Right renal pelvis (tissue), 4 donors: ENCODE data around the gene CTNNBL1. TPM values are rescaled to one million over a fixed set of nuclear protein-coding genes. Genes with fewer than 3 reads are reported as not detected.

Experiments used
- DNase-seq, 4 donors: peaks; one replicate each; pipeline ENCODE4 v3.0.0-alpha.2; 2013; ENCODE audit warnings: low read depth in 4 of 4, low spot score in 3 of 4, missing footprints in 1 of 4
- polyA plus RNA-seq, 4 donors: library from polyadenylated mRNA; unstranded; fragments of 120-200 nt; gene quantifications; one replicate each; pipeline ENCODE4 v1.2.1, GENCODE V29; 2013; ENCODE audit not compliant: insufficient read length in 4 of 4

The CTNNBL1 gene
- polyA plus RNA-seq, 4 donors, result 45.6 to 53.7 (median 50.5) TPM

GRCh38 chr20:37774156-37774555 is 80.3 kb downstream of the CTNNBL1 start:
- DNase-seq, result no peak

GRCh38 chr20:37775200-37775599 is 81.4 kb downstream of the CTNNBL1 start:
- no peak for DNase-seq

DNA sequence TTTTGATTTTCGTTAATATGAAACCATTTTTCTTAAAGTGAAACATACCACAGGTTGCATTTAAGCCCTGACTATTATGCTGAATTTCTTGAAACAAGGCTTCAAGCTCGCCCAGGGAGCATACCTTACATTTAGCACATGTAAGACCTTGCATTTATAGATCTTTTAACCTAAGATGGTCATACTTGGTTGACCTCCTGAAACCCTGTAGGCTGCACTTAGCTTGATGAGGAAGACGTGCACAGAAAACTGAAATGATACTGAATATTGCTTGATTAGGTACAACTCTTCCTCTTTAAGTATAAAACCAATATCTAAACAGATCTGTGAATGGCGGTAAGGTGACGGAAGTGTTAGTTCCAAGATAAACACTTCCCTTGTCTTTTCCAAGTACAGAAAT is 82.2 kb downstream of the CTNNBL1 start:
- DNase-seq, result no peak

DNA sequence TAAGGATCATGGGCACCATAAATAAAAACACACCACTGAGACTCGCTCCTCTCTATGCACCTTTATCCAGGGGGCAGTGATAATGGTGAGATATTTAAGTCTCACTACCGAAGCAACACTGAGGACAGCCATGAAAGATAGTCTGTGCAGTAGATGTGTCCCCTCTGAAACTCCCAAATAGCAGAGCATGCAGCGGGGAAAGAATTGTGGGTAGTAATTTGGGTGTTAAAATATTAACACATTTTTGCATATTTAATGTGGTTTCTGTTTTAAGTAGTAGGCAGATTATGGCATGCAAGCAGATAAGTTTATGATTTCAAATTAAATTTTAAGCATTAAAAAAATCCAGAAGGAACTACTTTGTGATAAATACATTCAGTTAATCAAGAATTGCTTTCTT is 82.7 kb downstream of the CTNNBL1 start:
- no peak for DNase-seq

GRCh38 chr20:37777012-37777950 is 83.5 kb downstream of the CTNNBL1 start:
- no peak for DNase-seq

DNA sequence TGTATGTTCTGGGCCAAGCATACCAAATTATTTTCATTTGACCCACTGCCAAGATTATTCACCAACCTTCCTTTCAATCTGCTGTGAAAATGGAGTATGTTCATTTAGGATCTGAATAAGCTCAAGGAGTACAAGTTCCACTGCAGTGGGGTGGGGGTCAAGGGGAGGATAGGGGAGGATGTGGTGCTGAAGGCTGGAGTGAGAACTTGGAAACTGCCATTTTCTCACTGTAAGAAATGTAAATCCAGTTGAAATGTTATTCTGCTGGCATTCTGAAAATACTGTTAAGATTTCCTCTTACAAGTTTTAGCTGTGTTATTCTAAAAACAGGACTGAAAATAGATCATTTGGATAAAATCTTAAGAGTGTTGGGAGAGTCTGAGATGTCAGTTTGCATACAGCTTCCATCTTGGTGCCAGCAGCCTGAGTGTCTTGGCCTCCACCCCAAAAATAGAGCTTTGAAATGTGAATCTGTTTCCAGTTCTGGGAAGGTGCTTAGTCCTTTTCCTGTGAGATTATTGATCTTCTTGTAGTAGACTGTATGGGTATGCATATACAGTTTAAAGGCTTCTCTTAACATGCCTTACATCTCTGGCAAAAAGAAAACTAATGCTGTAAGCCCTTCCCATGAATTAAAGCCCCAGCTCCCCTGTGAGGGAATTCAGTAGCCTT is 84.3 kb downstream of the CTNNBL1 start:
- no peak for DNase-seq

GRCh38 chr20:37781626-37782025 is 87.8 kb downstream of the CTNNBL1 start:
- no peak for DNase-seq

DNA sequence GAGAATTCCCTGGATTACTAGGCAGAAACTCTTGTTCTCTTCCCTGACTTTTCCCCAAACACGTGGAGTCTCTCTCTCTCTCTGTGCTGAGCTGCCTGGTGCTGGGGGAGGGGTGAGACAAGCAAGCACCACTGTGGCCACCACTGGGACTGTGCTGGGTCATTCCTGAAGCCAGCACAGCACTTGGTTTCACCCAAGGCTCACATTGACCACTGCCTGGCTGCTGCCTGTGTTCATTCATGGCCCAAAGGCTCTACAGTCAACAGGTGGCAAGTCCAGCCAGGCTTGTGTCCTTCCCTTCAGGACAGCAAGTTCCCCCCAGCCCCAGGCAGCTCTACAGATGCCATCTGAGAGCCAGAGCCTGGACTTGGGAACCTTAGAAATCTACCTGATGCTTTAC is 92.2 kb downstream of the CTNNBL1 start:
- DNase-seq, result no peak

GRCh38 chr20:37789408-37789807 is 95.6 kb downstream of the CTNNBL1 start:
- DNase-seq, result no peak

DNA sequence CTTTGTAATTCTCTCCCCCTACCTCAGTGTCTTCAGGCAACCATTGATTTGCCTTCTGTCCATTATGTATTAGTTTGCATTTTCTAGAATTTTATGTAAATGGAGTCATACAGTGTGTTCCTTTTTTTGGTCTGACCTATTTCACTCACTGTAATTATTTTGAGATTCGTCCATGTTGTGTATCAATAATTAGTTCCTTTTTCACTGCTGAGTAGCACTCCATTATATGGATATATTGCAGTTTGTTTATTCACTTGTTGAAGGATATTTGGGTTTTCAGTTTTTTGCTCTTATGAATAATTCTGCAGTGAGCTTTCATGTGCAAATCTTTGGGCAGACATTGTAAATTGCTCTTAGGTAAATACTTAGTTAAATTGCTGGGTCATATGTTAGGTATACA is 97.1 kb downstream of the CTNNBL1 start:
- DNase-seq, result no peak

DNA sequence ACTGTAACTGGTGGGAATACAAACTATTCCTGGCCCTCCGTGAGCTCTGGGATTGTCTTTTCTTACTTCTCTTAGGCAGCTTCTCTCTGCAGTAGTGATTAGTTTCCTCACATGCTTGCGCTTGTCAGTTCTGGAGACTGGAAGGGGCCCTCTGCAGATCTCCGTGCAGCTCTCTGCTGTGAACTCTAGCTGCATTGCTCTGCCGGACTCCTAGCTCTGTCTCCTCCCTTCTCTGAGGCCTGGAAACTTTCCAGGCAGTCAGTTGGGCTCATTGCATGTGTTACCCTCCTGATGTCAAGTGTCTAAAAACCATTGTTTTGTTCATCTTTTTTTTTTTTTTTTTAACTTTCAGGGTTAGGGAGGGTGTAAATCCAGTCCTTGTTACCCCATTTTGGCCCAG is 102.3 kb downstream of the CTNNBL1 start:
- DNase-seq, result no peak

GRCh38 chr20:37796733-37797132 is 102.9 kb downstream of the CTNNBL1 start:
- no peak for DNase-seq

DNA sequence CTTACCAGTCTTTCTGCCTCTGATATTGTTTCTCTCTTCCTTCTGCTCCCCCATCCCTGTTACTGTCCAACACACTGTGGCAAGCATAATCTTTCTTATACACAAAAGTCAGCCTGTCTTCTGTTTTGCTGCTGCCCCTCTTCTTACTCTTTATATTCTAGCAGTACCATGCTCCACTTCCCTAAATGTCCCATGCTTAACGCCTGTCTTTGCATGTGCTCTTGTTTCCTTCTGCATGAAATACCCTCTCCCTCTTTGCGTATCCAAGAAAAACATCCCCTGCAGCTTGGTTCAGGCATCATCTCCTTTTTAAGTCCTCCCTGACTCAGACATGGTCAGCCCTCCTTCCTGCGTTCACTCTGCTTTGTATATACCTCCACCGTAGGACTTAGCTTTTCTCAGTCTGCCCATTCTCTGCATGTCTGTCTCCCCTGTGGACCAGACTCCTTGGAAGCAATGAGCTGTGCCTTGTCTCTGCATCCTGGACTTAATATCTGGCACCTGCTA is 103.9 kb downstream of the CTNNBL1 start:
- DNase-seq, result no peak

DNA sequence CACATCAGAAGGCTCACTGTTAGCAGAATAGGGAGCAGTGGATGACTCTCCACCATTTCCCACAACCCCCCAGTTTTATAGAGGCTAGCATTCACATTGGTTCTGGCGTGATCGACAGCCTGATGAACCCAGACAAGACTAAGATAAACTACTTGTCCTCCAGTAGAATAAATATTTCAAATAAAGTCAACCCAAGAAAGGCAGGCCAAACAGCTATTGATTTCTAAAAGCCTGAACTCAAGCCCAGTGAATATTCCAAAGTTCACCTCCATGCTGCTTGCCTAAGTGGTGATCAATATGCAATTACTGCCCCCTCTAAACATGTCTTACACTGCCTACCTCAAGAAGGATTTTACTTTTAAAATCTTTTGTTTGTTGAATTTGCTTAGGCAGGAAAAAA is 104.5 kb downstream of the CTNNBL1 start:
- no peak for DNase-seq

GRCh38 chr20:37800618-37801017 is 106.8 kb downstream of the CTNNBL1 start:
- DNase-seq, result no peak

- no peak for DNase-seq
Measured at GRCh38 chr20:37801921-37802320, 108.1 kb downstream of the CTNNBL1 start.

- peak in 1 of 4 donors; percentile 31 for DNase-seq
Measured at GRCh38 chr20:37803438-37804307, 109.8 kb downstream of the CTNNBL1 start.

DNA sequence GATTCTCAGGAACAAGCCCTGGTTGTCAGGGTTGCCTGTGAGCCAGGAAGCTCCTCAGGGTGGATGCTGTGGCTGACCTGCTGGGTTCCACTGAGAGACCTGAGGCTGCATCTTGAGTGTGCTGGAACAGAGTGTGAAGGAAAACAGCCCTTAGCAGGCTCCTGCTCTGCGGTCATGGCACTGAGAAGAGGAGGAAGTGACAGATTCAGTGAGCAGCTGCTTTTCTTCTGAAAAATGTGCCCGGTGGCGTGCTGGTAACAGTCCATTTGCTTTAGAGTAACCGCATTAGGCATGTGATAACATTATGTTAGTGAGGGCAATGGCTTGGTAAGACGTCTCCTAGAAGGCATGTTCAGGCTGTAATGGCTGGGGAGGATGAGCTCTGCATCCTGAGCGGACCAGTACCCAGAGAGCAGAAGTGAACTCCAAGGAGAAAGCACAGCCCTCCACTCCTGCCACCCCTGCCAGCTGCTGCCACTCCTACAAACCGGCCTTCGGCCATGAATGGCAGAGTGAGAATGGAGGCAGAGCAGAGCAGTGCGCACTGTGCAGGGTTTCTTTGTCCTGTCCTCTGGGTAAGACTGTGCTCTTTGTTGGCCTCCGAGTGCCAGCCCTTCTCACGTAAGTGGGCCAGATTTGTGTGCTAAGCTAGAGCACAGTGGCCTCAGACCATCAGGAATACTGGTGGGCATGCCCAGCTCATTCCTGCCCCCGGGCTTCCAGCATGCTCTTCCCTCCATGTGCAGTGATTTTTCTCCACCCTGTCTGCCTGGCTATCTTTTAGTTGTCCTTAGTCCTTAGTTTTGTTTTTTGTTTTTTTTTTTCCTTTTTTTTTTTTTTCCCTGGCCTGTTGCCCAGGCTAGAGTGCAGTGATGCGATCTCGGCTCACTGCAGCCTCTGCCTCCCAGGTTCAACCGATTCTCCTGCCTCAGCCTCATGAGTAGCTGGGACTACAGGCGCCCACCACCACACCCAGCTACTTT is 111.0 kb downstream of the CTNNBL1 start:
- no peak for DNase-seq

- DNase-seq, result no peak
Measured at GRCh38 chr20:37807471-37808232, 113.8 kb downstream of the CTNNBL1 start.
